IMR-90 (cell line): ENCODE data around the gene BAZ2A. TPM values are rescaled to one million over a fixed set of nuclear protein-coding genes. Genes with fewer than 3 reads are reported as not detected.

ENCODE experiments used
- ATAC-seq: fragments of 200-7000 bp; cut with Tn5 transposase; 2 replicates; pipeline ENCODE4 v1.9.1; 2020; ENCODE audit warnings: low read depth, mild to moderate bottlenecking, moderate library complexity
- BruUV-seq: library from RNA; stranded (reverse); fragments of 400-500 nt; replicated peaks from 2 replicates; lab custom pipeline; 2021; lab: Mats Ljungman, UMichigan
- CTCF ChIA-PET: fragments of 300-600 bp; formaldehyde crosslinking; extraction: SDS; loops from one replicate; lab custom pipeline; 2021; ENCODE audit warnings: antibody characterized with exemption; lab: Yijun Ruan, JAX
- POLR2A ChIA-PET: fragments of 300-600 bp; sonication (Branson Sonifier 250); formaldehyde crosslinking; loops from one replicate; lab custom pipeline; 2022; ENCODE audit warnings: antibody characterized with exemption; ENCODE audit not compliant: unreplicated experiment; lab: Charles Lee
- DNase-seq: peaks from one replicate; pipeline ENCODE4 v3.0.0; 2013
- H2AFZ ChIP-seq: replicated peaks from 2 replicates; pipeline ENCODE3; 2013; ENCODE audit warnings: low read length, mild to moderate bottlenecking; ENCODE audit not compliant: poor library complexity
- H2AK5ac ChIP-seq: 2 replicates; pipeline ENCODE4 v1.6.1; 2013; ENCODE audit warnings: low read depth, low read length, inconsistent platforms
- H2AK9ac ChIP-seq: replicated peaks from 2 replicates; pipeline ENCODE3; 2013; ENCODE audit warnings: mild to moderate bottlenecking, low read depth, low read length, moderate library complexity; ENCODE audit not compliant: poor library complexity
- H2BK120ac ChIP-seq: 2 replicates; pipeline ENCODE4 v1.6.1; 2013; ENCODE audit warnings: low read depth, low read length, inconsistent platforms
- H2BK15ac ChIP-seq: 3 replicates; pipeline ENCODE4 v1.6.1; 2013; ENCODE audit warnings: low read depth, low read length, inconsistent platforms
- H2BK20ac ChIP-seq: 2 replicates; pipeline ENCODE4 v1.6.1; 2013; ENCODE audit warnings: low read depth, mild to moderate bottlenecking, inconsistent platforms, low read length, moderate library complexity
- H2BK5ac ChIP-seq: 2 replicates; pipeline ENCODE4 v1.6.1; 2013; ENCODE audit warnings: mild to moderate bottlenecking, low read depth, low read length, inconsistent platforms; ENCODE audit not compliant: poor library complexity, severe bottlenecking
- H3K14ac ChIP-seq: replicated peaks from 2 replicates; pipeline ENCODE4 v1.6.1; 2013; ENCODE audit warnings: low read depth, low read length, inconsistent platforms
- H3K18ac ChIP-seq: 2 replicates; pipeline ENCODE4 v1.6.1; 2013; ENCODE audit warnings: low read depth, low read length, control low read depth
- H3K23ac ChIP-seq: 2 replicates; pipeline ENCODE4 v1.6.1; 2013; ENCODE audit warnings: low read depth, low read length, inconsistent platforms
- H3K27ac ChIP-seq: 2 replicates; pipeline ENCODE4 v1.5.1; 2013; ENCODE audit warnings: mild to moderate bottlenecking, control low read depth, low read length; ENCODE audit not compliant: insufficient read depth
- H3K27me3 ChIP-seq: 2 replicates; pipeline ENCODE4 v1.6.1; 2013; ENCODE audit warnings: low read length; ENCODE audit not compliant: control insufficient read depth, insufficient read depth
- H3K36me3 ChIP-seq: 2 replicates; pipeline ENCODE4 v1.6.1; 2013; ENCODE audit warnings: low read length, mixed read lengths; ENCODE audit not compliant: control insufficient read depth, insufficient read depth
- H3K4ac ChIP-seq: 2 replicates; pipeline ENCODE4 v1.6.1; 2013; ENCODE audit warnings: low read depth, low read length, inconsistent platforms
- H3K4me1 ChIP-seq: 2 replicates; pipeline ENCODE4 v1.6.1; 2013; ENCODE audit warnings: low read length, mixed read lengths; ENCODE audit not compliant: control insufficient read depth, insufficient read depth
- H3K4me2 ChIP-seq: 2 replicates; pipeline ENCODE4 v1.6.1; 2013; ENCODE audit warnings: low read depth, mild to moderate bottlenecking, control low read depth, low read length, moderate library complexity
- H3K4me3 ChIP-seq: 2 replicates; pipeline ENCODE4 v1.5.1; 2013; ENCODE audit warnings: low read depth, mild to moderate bottlenecking, control low read depth, low read length, moderate library complexity; ENCODE audit not compliant: insufficient read depth
- H3K56ac ChIP-seq: 2 replicates; pipeline ENCODE4 v1.6.1; 2013; ENCODE audit warnings: low read length, inconsistent platforms; ENCODE audit not compliant: insufficient read depth; ENCODE audit errors: extremely low read depth
- H3K79me1 ChIP-seq, 2 experiments: 2 replicates each; pipeline ENCODE4 v1.6.1; 2013; ENCODE audit warnings: low read length in 2 of 2, inconsistent platforms in 1 of 2, low read depth in 1 of 2
- H3K9ac ChIP-seq: 2 replicates; pipeline ENCODE4 v1.6.1; 2013; ENCODE audit warnings: low read depth, low read length, control low read depth
- H3K9me1 ChIP-seq: 2 replicates; pipeline ENCODE4 v1.6.1; 2013; ENCODE audit warnings: low read length, inconsistent platforms; ENCODE audit not compliant: insufficient read depth
- H3K9me3 ChIP-seq: 2 replicates; pipeline ENCODE4 v1.6.1; 2013; ENCODE audit warnings: low read length; ENCODE audit not compliant: control insufficient read depth, insufficient read depth
- H4K20me1 ChIP-seq: 2 replicates; pipeline ENCODE4 v1.6.1; 2013; ENCODE audit warnings: low read length, inconsistent platforms; ENCODE audit not compliant: insufficient read depth
- H4K5ac ChIP-seq: 2 replicates; pipeline ENCODE4 v1.6.1; 2013; ENCODE audit warnings: mild to moderate bottlenecking, low read depth, low read length, control low read depth
- H4K8ac ChIP-seq, 2 experiments: 2 replicates each; pipeline ENCODE4 v1.6.1; 2013; ENCODE audit warnings: low read depth in 2 of 2, low read length in 2 of 2, control low read depth in 1 of 2, inconsistent platforms in 1 of 2
- H4K91ac ChIP-seq: 2 replicates; pipeline ENCODE4 v1.6.1; 2013; ENCODE audit warnings: low read depth, low read length, inconsistent platforms; ENCODE audit not compliant: insufficient read depth
- BHLHE40 ChIP-seq: fragments of 150-350 bp; IDR thresholded peaks from 2 replicates; pipeline ENCODE4 v1.6.1; 2016; ENCODE audit warnings: mild to moderate bottlenecking, low read depth, low read length
- CEBPB ChIP-seq: IDR thresholded peaks from 2 replicates; pipeline ENCODE4 v1.6.1; 2012; ENCODE audit warnings: low read depth, low read length, improper control_type of control experiment
- CHD1 ChIP-seq: IDR thresholded peaks from 2 replicates; pipeline ENCODE4 v1.6.1; 2012; ENCODE audit warnings: low read depth, low read length, improper control_type of control experiment
- FOS ChIP-seq: fragments of 150-350 bp; IDR thresholded peaks from 2 replicates; pipeline ENCODE4 v1.6.1; 2016; ENCODE audit warnings: low read depth, low read length
- MAFK ChIP-seq: IDR thresholded peaks from 2 replicates; pipeline ENCODE4 v1.6.1; 2012; ENCODE audit warnings: low read depth, low read length, improper control_type of control experiment
- MAZ ChIP-seq: IDR thresholded peaks from 2 replicates; pipeline ENCODE4 v1.6.1; 2012; ENCODE audit warnings: low read depth, mild to moderate bottlenecking, low read length, improper control_type of control experiment, moderate library complexity, borderline replicate concordance
- MXI1 ChIP-seq: IDR thresholded peaks from 2 replicates; pipeline ENCODE4 v1.6.1; 2012; ENCODE audit warnings: low read depth, mild to moderate bottlenecking, low read length, moderate library complexity, borderline replicate concordance
- NFE2L2 ChIP-seq: fragments of 150-350 bp; IDR thresholded peaks from 2 replicates; pipeline ENCODE4 v1.6.1; 2016; ENCODE audit warnings: low read depth, mild to moderate bottlenecking, low read length
- POLR2A ChIP-seq: IDR thresholded peaks from 2 replicates; pipeline ENCODE4 v1.6.1; 2012; ENCODE audit warnings: mild to moderate bottlenecking, low read depth, low read length
- RAD21 ChIP-seq: IDR thresholded peaks from 2 replicates; pipeline ENCODE4 v1.6.1; 2012; ENCODE audit warnings: low read length, improper control_type of control experiment
- RCOR1 ChIP-seq: IDR thresholded peaks from 2 replicates; pipeline ENCODE4 v1.6.1; 2012; ENCODE audit warnings: mild to moderate bottlenecking, low read length, improper control_type of control experiment; ENCODE audit not compliant: insufficient replicate concordance
- RFX5 ChIP-seq: IDR thresholded peaks from 2 replicates; pipeline ENCODE4 v1.8.0; 2012; ENCODE audit warnings: low read depth, mild to moderate bottlenecking, low read length, moderate library complexity
- SMC3 ChIP-seq: fragments of 150-350 bp; IDR thresholded peaks from 2 replicates; pipeline ENCODE4 v1.6.1; 2016; ENCODE audit warnings: low read depth, mild to moderate bottlenecking, antibody characterized with exemption, low read length, moderate library complexity
- WGBS, 2 experiments: methylation state at CpG; one replicate each; pipeline versions ENCODE4 v1.1.5 to v1.1.7; 2013; ENCODE audit warnings: missing lambda C conversion rate in 2 of 2; ENCODE audit not compliant: insufficient read length in 1 of 2; ENCODE audit errors: extremely low coverage in 2 of 2; 5-methylcytosine and 5-hydroxymethylcytosine counted together
- dilution Hi-C: fragments of 300-500 bp; cut with HindIII; formaldehyde crosslinking; loops from one replicate; pipeline ENCODE4 v1.14.3; 2018; ENCODE audit warnings: low sequenced_read_pairs; ENCODE audit not compliant: unreplicated experiment
- in situ Hi-C: fragments of 300-500 bp; cut with MboI; formaldehyde crosslinking; loops from 3 replicates; pipeline ENCODE4 v1.14.3; 2019; ENCODE audit warnings: low sequenced_read_pairs, inconsistent platforms, mixed read lengths
- intact Hi-C: fragments of 100-400 bp; cut with micrococcal nuclease; formaldehyde crosslinking; loops from 2 replicates; pipeline ENCODE4 v1.10.0; 2022
- polyA plus RNA-seq, 3 experiments: library from polyadenylated mRNA; depleted of rRNA; stranded (reverse); fragments of >200 nt; gene quantifications; 2 replicates each; pipeline ENCODE4 v1.2.3, GENCODE V29; 2012; ENCODE audit warnings: low replicate concordance in 1 of 3
- total RNA-seq: library from RNA; depleted of rRNA; stranded (reverse); fragments of >200 nt; gene quantifications from 2 replicates; pipeline ENCODE4 v1.2.3, GENCODE V29; 2012
- TF ChIP-seq, protein P1 (sequence below): fragments of 150-350 bp; IDR thresholded peaks from 2 replicates; pipeline ENCODE4 v1.6.1; 2016; ENCODE audit warnings: low read depth, mild to moderate bottlenecking, low read length, moderate library complexity, borderline replicate concordance
- TF ChIP-seq, protein P2 (sequence below): fragments of 150-350 bp; IDR thresholded peaks from 2 replicates; pipeline ENCODE4 v1.6.1; 2017; ENCODE audit warnings: mild to moderate bottlenecking, antibody characterized with exemption, low read length, low read depth
- TF ChIP-seq, protein P3 (sequence below): conservative IDR thresholded peaks from 2 replicates; pipeline ENCODE4 v1.5.1; 2012; ENCODE audit warnings: mild to moderate bottlenecking, low read depth, low read length, improper control_type of control experiment

The BAZ2A gene
- total and polyA plus RNA-seq, 2 of the 4 experiments (the other 2 are of a cell fraction), result 15.4 to 42.8 TPM

DNA sequence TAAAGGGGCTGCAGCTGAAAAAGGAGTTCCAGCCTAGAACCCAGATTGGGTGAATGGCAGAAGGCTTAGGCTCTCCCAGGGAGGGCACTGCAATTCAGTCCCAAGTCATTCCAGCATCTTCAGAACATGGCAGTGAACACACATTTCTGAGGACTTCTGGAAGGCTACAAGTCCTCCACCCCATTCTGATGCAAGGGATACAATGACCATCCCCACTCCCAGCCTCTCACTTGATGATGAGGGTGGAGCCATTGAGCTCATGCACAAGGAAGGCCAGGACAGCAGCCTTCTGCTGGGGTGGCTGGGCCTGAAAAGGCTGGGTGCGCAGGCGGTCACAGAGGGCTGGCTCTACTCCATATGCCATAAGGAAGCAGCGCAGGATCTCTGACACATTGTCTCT, 25.8 kb downstream of the BAZ2A start:
- in situ Hi-C loops, result no loop called here
- no peak overlapping the region for H4K5ac ChIP-seq
- H4K20me1 ChIP-seq, result no peaks in the 10 kb centered on the region; the same call in 1 of the 2 replicates
- no peak for ATAC-seq
- H2BK120ac ChIP-seq, result no peak overlapping the region
- no peak overlapping the region for H3K14ac ChIP-seq
- POLR2A ChIA-PET, result no interaction called here
- no peak overlapping the region for H3K27ac ChIP-seq
- H2AK9ac ChIP-seq, result no peak overlapping the region
- BruUV-seq, result no TSS peak
- DNase-seq, result no peak
- no peak overlapping the region for H3K4ac ChIP-seq
- TF ChIP-seq FOS (no peak), RCOR1 (no peak), POLR2A (no peak), MXI1 (no peak), MAZ (no peak), BHLHE40 (no peak), NFE2L2 (no peak), RAD21 (no peak), CHD1 (no peak), CEBPB (no peak), RFX5 (no peak), MAFK (no peak), SMC3 (no peak)
- TF ChIP-seq, protein P1, sequence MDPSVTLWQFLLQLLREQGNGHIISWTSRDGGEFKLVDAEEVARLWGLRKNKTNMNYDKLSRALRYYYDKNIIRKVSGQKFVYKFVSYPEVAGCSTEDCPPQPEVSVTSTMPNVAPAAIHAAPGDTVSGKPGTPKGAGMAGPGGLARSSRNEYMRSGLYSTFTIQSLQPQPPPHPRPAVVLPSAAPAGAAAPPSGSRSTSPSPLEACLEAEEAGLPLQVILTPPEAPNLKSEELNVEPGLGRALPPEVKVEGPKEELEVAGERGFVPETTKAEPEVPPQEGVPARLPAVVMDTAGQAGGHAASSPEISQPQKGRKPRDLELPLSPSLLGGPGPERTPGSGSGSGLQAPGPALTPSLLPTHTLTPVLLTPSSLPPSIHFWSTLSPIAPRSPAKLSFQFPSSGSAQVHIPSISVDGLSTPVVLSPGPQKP, result no peak
- TF ChIP-seq, protein P2, sequence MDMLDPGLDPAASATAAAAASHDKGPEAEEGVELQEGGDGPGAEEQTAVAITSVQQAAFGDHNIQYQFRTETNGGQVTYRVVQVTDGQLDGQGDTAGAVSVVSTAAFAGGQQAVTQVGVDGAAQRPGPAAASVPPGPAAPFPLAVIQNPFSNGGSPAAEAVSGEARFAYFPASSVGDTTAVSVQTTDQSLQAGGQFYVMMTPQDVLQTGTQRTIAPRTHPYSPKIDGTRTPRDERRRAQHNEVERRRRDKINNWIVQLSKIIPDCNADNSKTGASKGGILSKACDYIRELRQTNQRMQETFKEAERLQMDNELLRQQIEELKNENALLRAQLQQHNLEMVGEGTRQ, result no peak
- TF ChIP-seq, protein P3, sequence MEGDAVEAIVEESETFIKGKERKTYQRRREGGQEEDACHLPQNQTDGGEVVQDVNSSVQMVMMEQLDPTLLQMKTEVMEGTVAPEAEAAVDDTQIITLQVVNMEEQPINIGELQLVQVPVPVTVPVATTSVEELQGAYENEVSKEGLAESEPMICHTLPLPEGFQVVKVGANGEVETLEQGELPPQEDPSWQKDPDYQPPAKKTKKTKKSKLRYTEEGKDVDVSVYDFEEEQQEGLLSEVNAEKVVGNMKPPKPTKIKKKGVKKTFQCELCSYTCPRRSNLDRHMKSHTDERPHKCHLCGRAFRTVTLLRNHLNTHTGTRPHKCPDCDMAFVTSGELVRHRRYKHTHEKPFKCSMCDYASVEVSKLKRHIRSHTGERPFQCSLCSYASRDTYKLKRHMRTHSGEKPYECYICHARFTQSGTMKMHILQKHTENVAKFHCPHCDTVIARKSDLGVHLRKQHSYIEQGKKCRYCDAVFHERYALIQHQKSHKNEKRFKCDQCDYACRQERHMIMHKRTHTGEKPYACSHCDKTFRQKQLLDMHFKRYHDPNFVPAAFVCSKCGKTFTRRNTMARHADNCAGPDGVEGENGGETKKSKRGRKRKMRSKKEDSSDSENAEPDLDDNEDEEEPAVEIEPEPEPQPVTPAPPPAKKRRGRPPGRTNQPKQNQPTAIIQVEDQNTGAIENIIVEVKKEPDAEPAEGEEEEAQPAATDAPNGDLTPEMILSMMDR, result no peak
- H3K56ac ChIP-seq, result no peak overlapping the region
- no peak overlapping the region for H3K23ac ChIP-seq
- dilution Hi-C loops, result no loop called here
- no CpG with 5 or more reads among the region's 3 CpGs for WGBS, 2 experiments
- H3K79me1 ChIP-seq, result peaks cover 3 to 12% of the 10 kb centered on the region in 2 experiments; a peak in 3 of 4 replicates
- no peaks in the 10 kb centered on the region for H3K9me3 ChIP-seq
- H3K27me3 ChIP-seq, result no peaks in the 10 kb centered on the region
- H3K9ac ChIP-seq, result no peak overlapping the region
- no peak overlapping the region for H3K18ac ChIP-seq
- intact Hi-C loops, result no loop called here
- no peak overlapping the region for H2BK5ac ChIP-seq
- peaks cover 80% of the 10 kb centered on the region for H3K36me3 ChIP-seq
- no peak overlapping the region for H2AK5ac ChIP-seq
- H3K9me1 ChIP-seq, result 0 out of 2 replicates have a peak, but pooled peaks cover 3% of the 10 kb centered on the region
- no peak overlapping the region for H3K4me2 ChIP-seq
- no peak overlapping the region for H4K8ac ChIP-seq
- no peak overlapping the region for H3K4me3 ChIP-seq
- H4K91ac ChIP-seq, result no peak overlapping the region
- no peak overlapping the region for H2BK15ac ChIP-seq
- H2BK20ac ChIP-seq, result no peak overlapping the region
- H3K4me1 ChIP-seq, result no peaks in the 10 kb centered on the region
- H2AFZ ChIP-seq, result no peak overlapping the region
- CTCF ChIA-PET, result no interaction called here
